Right lobe of liver (tissue), 4 donors: ENCODE results near the gene GALNT10.

Source experiments
- POLR2A ChIP-seq: fragments of 450-650 bp; IDR thresholded peaks from one replicate; pipeline ENCODE4 v1.6.1; 2017; ENCODE audit warnings: antibody characterized with exemption, mild to moderate bottlenecking
- TF ChIP-seq, protein P1 (sequence below), 4 donors: fragments of 200-600 bp in 3 of 4; fragments of 450-650 bp in 1 of 4; IDR thresholded peaks; one replicate each; pipeline versions ENCODE4 v1.5.1 to v1.8.0; 2016 to 2022; ENCODE audit warnings: antibody characterized with exemption in 4 of 4, mild to moderate bottlenecking in 2 of 4
- donor health status: DM: no; HTN: no; CAD: no.
- donor health status: DM: no; HTN: no; CAD: no.
- donor health status: DM: no; HTN: yes; CAD: no.

DNA sequence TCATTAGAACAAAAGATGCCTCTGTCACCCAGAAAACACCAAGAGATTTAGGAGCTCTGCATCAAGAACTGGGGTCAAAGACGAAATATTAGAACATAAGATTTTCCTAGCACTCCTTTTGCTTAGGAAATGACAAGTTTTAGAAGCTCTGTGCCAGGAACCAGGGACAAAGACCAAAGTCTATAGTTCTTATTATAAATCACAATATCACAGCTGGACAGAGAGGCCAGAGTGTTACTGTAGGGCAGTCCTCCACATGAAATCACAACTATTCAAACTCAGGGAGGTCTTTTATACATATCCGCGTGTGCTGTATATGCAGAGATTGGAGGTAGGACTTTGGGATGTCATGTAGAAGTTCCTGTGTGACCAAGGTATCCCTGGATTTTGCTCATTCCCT is 138.5 kb downstream of the GALNT10 start:
- TF ChIP-seq POLR2A, result no peak
- TF ChIP-seq, protein P1, sequence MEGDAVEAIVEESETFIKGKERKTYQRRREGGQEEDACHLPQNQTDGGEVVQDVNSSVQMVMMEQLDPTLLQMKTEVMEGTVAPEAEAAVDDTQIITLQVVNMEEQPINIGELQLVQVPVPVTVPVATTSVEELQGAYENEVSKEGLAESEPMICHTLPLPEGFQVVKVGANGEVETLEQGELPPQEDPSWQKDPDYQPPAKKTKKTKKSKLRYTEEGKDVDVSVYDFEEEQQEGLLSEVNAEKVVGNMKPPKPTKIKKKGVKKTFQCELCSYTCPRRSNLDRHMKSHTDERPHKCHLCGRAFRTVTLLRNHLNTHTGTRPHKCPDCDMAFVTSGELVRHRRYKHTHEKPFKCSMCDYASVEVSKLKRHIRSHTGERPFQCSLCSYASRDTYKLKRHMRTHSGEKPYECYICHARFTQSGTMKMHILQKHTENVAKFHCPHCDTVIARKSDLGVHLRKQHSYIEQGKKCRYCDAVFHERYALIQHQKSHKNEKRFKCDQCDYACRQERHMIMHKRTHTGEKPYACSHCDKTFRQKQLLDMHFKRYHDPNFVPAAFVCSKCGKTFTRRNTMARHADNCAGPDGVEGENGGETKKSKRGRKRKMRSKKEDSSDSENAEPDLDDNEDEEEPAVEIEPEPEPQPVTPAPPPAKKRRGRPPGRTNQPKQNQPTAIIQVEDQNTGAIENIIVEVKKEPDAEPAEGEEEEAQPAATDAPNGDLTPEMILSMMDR (IDR thresholded peaks at IDR 0.05), result no peak
